LNCAP (cell line): Measurements from ENCODE around the gene CTSZ.

Experiments used
- CTCF ChIP-seq: fragments of 450-650 bp; IDR thresholded peaks from 2 replicates; pipeline ENCODE4 v1.5.1; 2017; ENCODE audit warnings: mild to moderate bottlenecking

The CTSZ gene

GRCh38 chr20:58997141-58997770 lies 9.8 kb downstream of the CTSZ start:
- TF ChIP-seq CTCF: no peak

GRCh38 chr20:58996226-58996611 lies 10.8 kb downstream of the CTSZ start:
- no peak for TF ChIP-seq CTCF

GRCh38 chr20:58995461-58996225 lies 11.4 kb downstream of the CTSZ start:
- no peak for TF ChIP-seq CTCF

GRCh38 chr20:58994390-58995159 lies 12.5 kb downstream of the CTSZ start:
- no peak for TF ChIP-seq CTCF

- TF ChIP-seq CTCF: no peak
Observed at GRCh38 chr20:58993332-58994248, 13.5 kb downstream of the CTSZ start.

- TF ChIP-seq CTCF: no peak
Observed at GRCh38 chr20:58992911-58993310, 14.1 kb downstream of the CTSZ start.

- TF ChIP-seq CTCF: no peak
Observed at GRCh38 chr20:58991715-58992114, 15.3 kb downstream of the CTSZ start.
